HepG2 (cell line): Measurements from ENCODE around the gene TOR2A. TPM values are rescaled to one million over a fixed set of nuclear protein-coding genes. Genes with fewer than 3 reads are reported as not detected.

Experiments used
- ATAC-seq: fragments of 200-7000 bp; cut with Tn5 transposase; 3 replicates; pipeline ENCODE4 v1.9.1; 2020; ENCODE audit warnings: mild to moderate bottlenecking, moderate library complexity
- BruUV-seq: library from RNA; stranded (reverse); fragments of 400-500 nt; replicated peaks from 2 replicates; lab custom pipeline; 2021; lab: Mats Ljungman, UMichigan
- CTCF ChIA-PET: fragments of 300-600 bp; formaldehyde crosslinking; extraction: SDS; loops from one replicate; lab custom pipeline; 2021; ENCODE audit warnings: low total read pairs, inconsistent platforms, low intra/inter-chr PET ratio; lab: Yijun Ruan, JAX
- POLR2A ChIA-PET: fragments of 350-600 bp; sonication (Branson Sonifier 250); formaldehyde crosslinking; loops from one replicate; lab custom pipeline; 2020; ENCODE audit warnings: antibody characterized with exemption, inconsistent platforms; lab: Yijun Ruan, JAX
- DNase-seq: peaks from one replicate; pipeline ENCODE4 v3.0.0-alpha.2; 2015; ENCODE audit warnings: low spot score
- FAIRE-seq: peaks from 3 replicates; lab custom pipeline; 2011; peaks lifted over from hg19 to GRCh38; lab: Jason Lieb, UNC
- H2AFZ ChIP-seq: one replicate; pipeline ENCODE4 v1.6.1; 2011; ENCODE audit warnings: low read length, inconsistent platforms
- H3K27ac ChIP-seq: fragments of 300-600 bp; 3 replicates; pipeline ENCODE4 v1.8.0; 2011; ENCODE audit warnings: mixed run types, mild to moderate bottlenecking, mixed read lengths, low read length, inconsistent platforms; ENCODE audit not compliant: insufficient read depth; ENCODE audit errors: extremely low read length
- H3K27me3 ChIP-seq, 2 experiments: fragments of 200-600 bp in 1 of 2; 2 replicates in 1 of 2; 3 replicates in 1 of 2; pipeline versions ENCODE4 v1.6.0 to v1.8.0; 2011; ENCODE audit warnings: low read length in 2 of 2, mild to moderate bottlenecking in 2 of 2, moderate library complexity in 2 of 2, inconsistent platforms in 1 of 2; ENCODE audit not compliant: insufficient read depth in 2 of 2, control insufficient read depth in 1 of 2
- H3K36me3 ChIP-seq, 2 experiments: fragments of 200-600 bp in 1 of 2; replicated peaks in 1 of 2; 2 replicates in 1 of 2; 3 replicates in 1 of 2; pipeline versions ENCODE4 v1.5.1 to v1.8.0; 2011; ENCODE audit warnings: low read length in 2 of 2, inconsistent platforms in 1 of 2; ENCODE audit not compliant: insufficient read depth in 2 of 2, control insufficient read depth in 1 of 2
- H3K4me1 ChIP-seq: 2 replicates; pipeline ENCODE4 v1.5.1; 2012; ENCODE audit warnings: low read length, inconsistent platforms; ENCODE audit not compliant: insufficient read depth
- H3K4me2 ChIP-seq: 2 replicates; pipeline ENCODE4 v1.6.0; 2011; ENCODE audit warnings: low read depth, low read length, inconsistent platforms
- H3K4me3 ChIP-seq, 3 experiments: fragments of 200-600 bp in 1 of 3; sonication (generic), shearing (Covaris generic) in 1 of 3; replicated peaks in 1 of 3; 2 replicates each; pipeline ENCODE4 v1.5.1; 2011 to 2016; ENCODE audit warnings: low read length in 3 of 3, inconsistent platforms in 2 of 3, low read depth in 2 of 3, mild to moderate bottlenecking in 2 of 3, control low read depth in 1 of 3, mixed read lengths in 1 of 3; ENCODE audit not compliant: insufficient read depth in 1 of 3
- H3K79me2 ChIP-seq: one replicate; pipeline ENCODE4 v1.6.1; 2011; ENCODE audit warnings: low read length, inconsistent platforms; ENCODE audit not compliant: insufficient read depth
- H3K9ac ChIP-seq: 2 replicates; pipeline ENCODE4 v1.6.0; 2011; ENCODE audit warnings: mild to moderate bottlenecking, low read depth, low read length, inconsistent platforms; ENCODE audit not compliant: insufficient read depth
- H3K9me3 ChIP-seq: 2 replicates; pipeline ENCODE4 v1.5.1; 2012; ENCODE audit warnings: mild to moderate bottlenecking, low read length
- H4K20me1 ChIP-seq: 2 replicates; pipeline ENCODE4 v1.6.0; 2011; ENCODE audit warnings: inconsistent platforms, mild to moderate bottlenecking, low read length, moderate library complexity; ENCODE audit not compliant: insufficient read depth
- AKNA ChIP-seq: sonication (generic); formaldehyde crosslinking; IDR thresholded peaks from 2 replicates; pipeline ENCODE4 v1.4.0; 2020; ENCODE audit warnings: missing genetic modification reagents, borderline replicate concordance
- FOXO4 ChIP-seq: sonication (generic); formaldehyde crosslinking; conservative IDR thresholded peaks from 2 replicates; pipeline ENCODE4 v1.8.1; 2023; ENCODE audit warnings: missing genetic modification reagents
- HMGA1 ChIP-seq: sonication (generic); formaldehyde crosslinking; conservative IDR thresholded peaks from 2 replicates; pipeline ENCODE4 v1.4.0; 2020; ENCODE audit warnings: missing genetic modification reagents
- NFIC ChIP-seq: IDR thresholded peaks from 2 replicates; pipeline ENCODE4 v1.6.1; 2012; ENCODE audit warnings: mild to moderate bottlenecking, low read length, inconsistent platforms
- SMYD3 ChIP-seq: sonication (generic); formaldehyde crosslinking; IDR thresholded peaks from 2 replicates; pipeline ENCODE4 v1.8.1; 2023; ENCODE audit warnings: mild to moderate bottlenecking, missing genetic modification reagents
- STAT6 ChIP-seq: sonication (generic); formaldehyde crosslinking; IDR thresholded peaks from 2 replicates; pipeline ENCODE4 v1.4.0; 2020; ENCODE audit warnings: missing genetic modification reagents, mild to moderate bottlenecking, borderline replicate concordance
- ZNF280D ChIP-seq: sonication (generic); formaldehyde crosslinking; IDR thresholded peaks from 2 replicates; pipeline ENCODE4 v1.5.1; 2020; ENCODE audit warnings: mild to moderate bottlenecking, missing genetic modification reagents
- ZNF496 ChIP-seq: sonication (generic); formaldehyde crosslinking; IDR thresholded peaks from 2 replicates; pipeline ENCODE4 v1.8.1; 2023; ENCODE audit warnings: mild to moderate bottlenecking, moderate library complexity, missing genetic modification reagents; ENCODE audit not compliant: insufficient replicate concordance
- ZNF567 ChIP-seq: sonication (generic); formaldehyde crosslinking; IDR thresholded peaks from 2 replicates; pipeline ENCODE4 v1.8.1; 2023; ENCODE audit warnings: mild to moderate bottlenecking, missing genetic modification reagents, borderline replicate concordance
- WGBS: methylation state at CpG from one replicate; pipeline ENCODE4 v1.1.6; 2017; ENCODE audit warnings: low lambda C conversion rate; 5-methylcytosine and 5-hydroxymethylcytosine counted together
- in situ Hi-C: cut with HindIII; loops from 2 replicates; pipeline ENCODE4 v1.10.0; 2017; ENCODE audit warnings: low pct_unique_long_range_greater_than_20kb; ENCODE audit not compliant: extremely low pct_ligation_motif_present
- intact Hi-C: fragments of 100-400 bp; cut with micrococcal nuclease; formaldehyde crosslinking; loops from one replicate; pipeline ENCODE4 v1.10.0; 2022; ENCODE audit not compliant: unreplicated experiment
- polyA plus RNA-seq, 8 experiments: library from polyadenylated mRNA; depleted of rRNA in 3 of 8; stranded (reverse) in 7 of 8; unstranded in 1 of 8; fragments of >200 nt; fragmentation: Illumina TruSeq in 4 of 8; extraction: Trizol in 4 of 8; gene quantifications; 2 replicates each; pipeline versions ENCODE4 v1.2.1 to v1.2.3, GENCODE V29; 2011 to 2016; ENCODE audit warnings: low read depth in 4 of 8, missing spikeins in 1 of 8, mixed read lengths in 1 of 8; ENCODE audit not compliant: insufficient read depth in 1 of 8
- total RNA-seq, 5 experiments: library from RNA; depleted of rRNA; stranded (reverse); fragments of >200 nt; fragmentation: Illumina TruSeq; extraction: Trizol; gene quantifications; 2 replicates each; pipeline ENCODE4 v1.2.3, GENCODE V29; 2016; ENCODE audit warnings: low read depth in 1 of 5

The TOR2A gene
- total and polyA plus RNA-seq, 2 of the 13 experiments (the other 11 are each of a cell fraction or from before 2014, with no cell fraction given): 3.5 to 7.2 TPM

GRCh38 chr9:127769929-127770582 is 35.0 kb upstream of the TOR2A start:
- FAIRE-seq: no peak
- Histone ChIP-seq H3K27ac (no peak overlapping the region), H3K4me1 (peaks cover 9% of the 10 kb centered on the region), H2AFZ (no peak overlapping the region), H4K20me1 (no peaks in the 10 kb centered on the region), H3K4me3 (no peak overlapping the region), H3K4me2 (peak overlapping the region; percentile 90; the same call in 1 of the 2 replicates), H3K9me3 (no peaks in the 10 kb centered on the region), H3K79me2 (no peaks in the 10 kb centered on the region), H3K9ac (no peak overlapping the region), H3K27me3 (peaks cover 2 to 40% of the 10 kb centered on the region in 2 experiments; a peak in 3 of 5 replicates), H3K36me3 (no peaks in the 10 kb centered on the region)
- no TSS peak for BruUV-seq
- intact Hi-C loops: no loop called here
- DNase-seq: no peak
- POLR2A ChIA-PET: no interaction called here
- CTCF ChIA-PET: no interaction called here
- in situ Hi-C loops: no loop called here
- ATAC-seq: no peak
- 49% methylated on average over 3 of the region's 4 CpGs for WGBS
- no peak for TF ChIP-seq HMGA1 (CRISPR knock-in tag)
- no peak for TF ChIP-seq STAT6 (CRISPR knock-in tag)
- TF ChIP-seq ZNF496 (CRISPR knock-in tag): no peak
- no peak for TF ChIP-seq SMYD3
- TF ChIP-seq ZNF567: no peak
- TF ChIP-seq ZNF280D (CRISPR knock-in tag): no peak
- no peak for TF ChIP-seq FOXO4 (CRISPR knock-in tag)
- no peak for TF ChIP-seq AKNA (CRISPR knock-in tag)
- TF ChIP-seq NFIC: no peak
